Measurements from ENCODE around the gene TANC1.
A peak's percentile ranks its signal among the peaks of the same experiment; 100 is the strongest.

Gene TANC1

DNA sequence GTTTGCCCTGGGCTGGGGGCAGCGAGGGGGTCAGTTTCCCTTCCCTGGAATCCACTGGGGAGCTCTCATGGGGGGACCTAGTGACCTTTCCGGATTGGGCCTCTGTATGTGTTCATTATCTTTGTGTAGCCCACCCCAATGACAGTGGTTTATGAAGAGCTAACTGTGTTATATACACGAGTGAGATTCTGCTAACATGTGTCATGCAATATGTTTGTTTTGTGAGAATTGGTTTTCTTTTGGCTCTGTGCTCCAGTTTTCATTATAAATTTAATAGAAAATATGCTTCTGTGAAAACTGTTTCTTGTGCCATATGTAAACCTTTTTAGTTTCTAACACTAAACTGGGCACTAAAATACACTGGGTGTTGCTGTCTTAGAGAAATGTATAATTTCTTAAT is 207.5 kb downstream of the TANC1 start:
- no peak for TF ChIP-seq CTCF (IDR thresholded peaks at IDR 0.05; ENCODE audit: low read depth, low read length)
- no peak overlapping the region for H3K4me3 ChIP-seq (ENCODE audit: low read depth, low read length)
- no peak for DNase-seq (ENCODE audit: low read depth, low spot score)
- in situ Hi-C loops (cut with HindIII; ENCODE audit: low sequenced_read_pairs), result no loop called here

- no peak for TF ChIP-seq CTCF (IDR thresholded peaks at IDR 0.05; ENCODE audit: low read depth, low read length)
- in situ Hi-C loops (cut with HindIII; ENCODE audit: low sequenced_read_pairs), result no loop called here
- DNase-seq (ENCODE audit: low read depth, low spot score), result peak; percentile 13
- H3K4me3 ChIP-seq (ENCODE audit: low read depth, low read length), result no peak overlapping the region
These were observed 208.1 kb downstream of the TANC1 start for GRCh38 chr2:159176555-159176954.

GRCh38 chr2:159177357-159177756 is 208.9 kb downstream of the TANC1 start:
- in situ Hi-C loops (cut with HindIII; ENCODE audit: low sequenced_read_pairs), result no loop called here

DNA sequence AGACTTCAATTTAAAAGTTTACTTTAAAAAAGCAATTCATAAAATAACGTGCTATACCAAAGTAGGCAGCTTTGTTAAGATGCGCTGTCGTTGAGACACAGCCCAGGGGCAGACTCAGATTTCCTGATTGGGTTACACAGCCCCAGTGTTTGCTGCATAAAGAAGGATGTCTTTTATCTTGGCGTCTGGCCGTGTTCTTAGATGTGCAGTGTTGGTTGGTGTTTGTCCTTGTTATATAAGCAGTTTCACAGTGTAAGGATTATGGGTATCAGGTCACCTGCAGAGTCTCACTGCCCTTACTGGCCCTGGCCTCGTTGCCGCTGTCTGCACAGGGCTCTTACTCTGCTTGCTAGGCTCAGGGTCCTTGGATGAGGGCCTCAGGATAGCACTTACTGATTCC is 209.5 kb downstream of the TANC1 start:
- DNase-seq (ENCODE audit: low read depth, low spot score), result no peak
- H3K4me3 ChIP-seq (ENCODE audit: low read depth, low read length), result no peak overlapping the region
- in situ Hi-C loops (cut with HindIII; ENCODE audit: low sequenced_read_pairs), result no loop called here
- TF ChIP-seq CTCF (IDR thresholded peaks at IDR 0.05; ENCODE audit: low read depth, low read length), result no peak

More at GRCh38 chr2:159177357-159177756, 208.9 kb downstream of the TANC1 start:
- DNase-seq (ENCODE audit: low read depth, low spot score), result no peak
- no peak for TF ChIP-seq CTCF (IDR thresholded peaks at IDR 0.05; ENCODE audit: low read depth, low read length)
- no peak overlapping the region for H3K4me3 ChIP-seq (ENCODE audit: low read depth, low read length)

GRCh38 chr2:159179096-159179495 is 210.7 kb downstream of the TANC1 start:
- no peak overlapping the region for H3K4me3 ChIP-seq (ENCODE audit: low read depth, low read length)
- in situ Hi-C loops (cut with HindIII; ENCODE audit: low sequenced_read_pairs), result no loop called here
- no peak for DNase-seq (ENCODE audit: low read depth, low spot score)
- no peak for TF ChIP-seq CTCF (IDR thresholded peaks at IDR 0.05; ENCODE audit: low read depth, low read length)

DNA sequence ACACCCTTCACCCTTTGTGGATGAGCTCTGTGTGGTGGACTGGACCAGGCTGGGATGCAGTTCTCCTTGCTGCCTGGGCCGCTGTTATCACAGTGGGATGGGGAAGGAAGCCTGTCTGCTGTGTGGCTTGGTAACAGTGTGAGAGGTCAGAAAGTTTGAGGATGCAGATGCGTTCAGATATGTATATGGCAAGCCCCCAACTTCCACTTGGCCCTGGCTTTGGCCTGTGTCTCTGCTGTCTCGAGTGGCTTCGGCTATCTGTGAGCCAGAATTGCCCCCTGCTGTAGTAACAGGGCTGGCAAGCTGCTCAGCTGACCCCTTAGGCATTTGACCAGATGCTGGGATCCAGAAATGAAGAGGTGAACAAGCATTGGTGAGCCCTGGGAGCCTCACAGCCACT is 211.3 kb downstream of the TANC1 start:
- TF ChIP-seq CTCF (IDR thresholded peaks at IDR 0.05; ENCODE audit: low read depth, low read length), result no peak
- no peak for DNase-seq (ENCODE audit: low read depth, low spot score)
- in situ Hi-C loops (cut with HindIII; ENCODE audit: low sequenced_read_pairs), result no loop called here
- H3K4me3 ChIP-seq (ENCODE audit: low read depth, low read length), result no peak overlapping the region

DNA sequence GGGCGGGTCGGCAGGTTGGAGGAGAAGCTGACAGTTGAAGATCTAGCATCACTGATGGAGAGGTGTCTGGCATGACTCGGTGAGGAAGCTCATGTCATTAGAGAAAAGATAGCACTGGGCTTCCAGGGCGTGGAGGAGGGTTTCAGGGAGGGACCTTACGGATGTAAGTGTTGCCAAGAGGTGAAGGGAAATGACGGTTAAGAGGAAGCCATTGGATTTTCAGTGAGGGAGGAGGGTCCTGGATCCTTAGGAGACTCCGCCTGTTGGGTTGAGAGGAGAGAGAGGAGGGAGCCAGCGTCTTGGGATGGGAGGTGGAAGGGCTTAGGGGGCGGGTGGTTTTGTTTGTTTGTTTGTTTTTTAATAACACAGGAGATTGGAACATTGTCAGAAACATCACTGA is 214.9 kb downstream of the TANC1 start:
- TF ChIP-seq CTCF (IDR thresholded peaks at IDR 0.05; ENCODE audit: low read depth, low read length), result no peak
- in situ Hi-C loops (cut with HindIII; ENCODE audit: low sequenced_read_pairs), result no loop called here
- DNase-seq (ENCODE audit: low read depth, low spot score), result no peak
- H3K4me3 ChIP-seq (ENCODE audit: low read depth, low read length), result no peak overlapping the region
